SK-N-SH (cell line): ENCODE data around the gene GLIPR1L2.

Experiments used
- CTCF ChIP-seq: fragments of 200-600 bp; sonication (generic); IDR thresholded peaks from 2 replicates; pipeline ENCODE4 v1.6.1; 2017; ENCODE audit warnings: antibody characterized with exemption, mild to moderate bottlenecking, moderate library complexity
- JUND ChIP-seq: IDR thresholded peaks from 2 replicates; pipeline ENCODE4 v1.4.0; 2012
- MAX ChIP-seq: IDR thresholded peaks from 2 replicates; pipeline ENCODE4 v1.4.0; 2012; ENCODE audit warnings: low read depth
- MXI1 ChIP-seq: IDR thresholded peaks from 2 replicates; pipeline ENCODE4 v1.6.1; 2012; ENCODE audit warnings: mild to moderate bottlenecking, low read depth, low read length, improper control_type of control experiment
- POLR2AphosphoS5 ChIP-seq: IDR thresholded peaks from 2 replicates; pipeline ENCODE4 v1.6.1; 2012; ENCODE audit warnings: low read depth, low read length
- RFX5 ChIP-seq: IDR thresholded peaks from 2 replicates; pipeline ENCODE4 v1.6.1; 2012; ENCODE audit warnings: mild to moderate bottlenecking, improper control_type of control experiment, low read length
- SIN3A ChIP-seq: IDR thresholded peaks from 2 replicates; pipeline ENCODE4 v1.6.1; 2012; ENCODE audit warnings: low read depth, mild to moderate bottlenecking, low read length, moderate library complexity, borderline replicate concordance
- SMC3 ChIP-seq: IDR thresholded peaks from 2 replicates; pipeline ENCODE4 v1.6.1; 2012; ENCODE audit warnings: low read depth, low read length, improper control_type of control experiment
- TEAD4 ChIP-seq: IDR thresholded peaks from 2 replicates; pipeline ENCODE4 v1.4.0; 2012; ENCODE audit warnings: mild to moderate bottlenecking, borderline replicate concordance; ENCODE audit not compliant: insufficient read depth
- TF ChIP-seq, protein P1 (sequence below): IDR thresholded peaks from 2 replicates; pipeline ENCODE4; 2012

DNA sequence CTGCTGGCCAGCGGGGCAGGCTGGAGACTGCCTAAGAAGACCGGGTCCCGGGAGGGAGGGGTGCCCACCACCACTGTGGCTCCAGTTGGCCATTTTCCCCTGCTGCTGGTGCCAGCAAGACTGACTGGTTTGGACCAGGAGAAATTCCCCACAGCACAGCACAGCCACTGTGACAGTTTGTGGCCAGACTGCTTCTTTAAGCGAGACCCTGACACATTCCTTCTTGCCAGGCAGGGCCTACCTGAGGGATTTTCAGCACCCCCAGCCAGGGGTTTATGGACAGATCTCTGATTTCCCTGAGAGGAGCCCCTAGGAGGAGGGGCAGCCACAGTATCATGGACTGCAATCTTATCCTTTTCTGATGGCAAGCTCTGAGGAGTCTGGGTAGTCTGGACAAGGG, 40.9 kb upstream of the GLIPR1L2 start:
- TF ChIP-seq TEAD4 (no peak), CTCF (no peak), JUND (no peak), MAX (no peak), SMC3 (no peak), RFX5 (no peak), SIN3A (no peak), POLR2AphosphoS5 (no peak), MXI1 (no peak)
- TF ChIP-seq, protein P1, sequence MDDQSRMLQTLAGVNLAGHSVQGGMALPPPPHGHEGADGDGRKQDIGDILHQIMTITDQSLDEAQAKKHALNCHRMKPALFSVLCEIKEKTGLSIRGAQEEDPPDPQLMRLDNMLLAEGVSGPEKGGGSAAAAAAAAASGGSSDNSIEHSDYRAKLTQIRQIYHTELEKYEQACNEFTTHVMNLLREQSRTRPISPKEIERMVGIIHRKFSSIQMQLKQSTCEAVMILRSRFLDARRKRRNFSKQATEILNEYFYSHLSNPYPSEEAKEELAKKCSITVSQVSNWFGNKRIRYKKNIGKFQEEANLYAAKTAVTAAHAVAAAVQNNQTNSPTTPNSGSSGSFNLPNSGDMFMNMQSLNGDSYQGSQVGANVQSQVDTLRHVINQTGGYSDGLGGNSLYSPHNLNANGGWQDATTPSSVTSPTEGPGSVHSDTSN, result no peak
